Measurements from ENCODE around the gene SLC17A5.
A peak's percentile ranks its signal among the peaks of the same experiment; 100 is the strongest.
"Not testable (repeated sequence)": the region's sequence is repeated elsewhere in the genome, so short reads cannot be mapped to it uniquely, and the experiment has no call there.

The SLC17A5 gene

DNA sequence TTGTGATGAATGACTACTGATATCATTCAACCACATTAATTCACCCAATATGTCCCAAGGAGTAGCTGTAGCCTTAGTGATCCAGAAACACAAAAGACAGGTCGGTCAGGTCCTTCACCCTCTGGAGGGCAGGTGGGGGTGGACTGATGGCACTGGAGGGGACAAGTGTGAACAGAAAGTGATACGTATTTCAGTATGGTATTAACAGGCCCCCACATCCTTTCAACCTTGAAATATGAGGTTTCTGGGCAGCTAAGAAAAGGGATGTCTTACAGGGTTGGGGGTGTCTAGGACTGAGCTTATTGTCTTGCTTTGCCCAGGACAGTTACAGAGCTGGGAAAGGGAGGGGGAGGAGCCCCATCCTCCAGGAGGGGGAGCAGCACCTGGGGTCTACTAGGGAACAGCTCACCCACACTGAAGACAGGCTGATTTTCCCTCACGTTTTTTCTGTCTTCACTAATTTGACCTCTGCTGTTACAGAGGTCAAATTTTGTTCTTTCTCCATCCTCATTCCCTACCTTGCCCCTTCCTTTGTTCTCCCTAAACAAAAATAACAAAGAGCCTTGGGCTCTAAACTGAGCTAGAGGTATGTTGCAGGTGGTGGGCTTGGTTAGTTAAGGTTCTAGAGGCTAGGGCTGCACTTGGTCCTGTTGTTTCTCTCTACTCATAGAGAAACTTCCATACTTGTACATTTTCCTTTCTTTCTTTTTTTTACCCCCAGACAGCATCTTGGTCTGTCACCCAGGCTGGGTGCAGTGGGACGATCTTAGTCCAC is 95.0 kb downstream of the SLC17A5 start:
- Histone ChIP-seq H3K36me3 (replicated peaks; ENCODE audit: low read depth, low read length) (no peaks in the 10 kb centered on the region), H2AFZ (ENCODE audit: low read depth, low read length) (peak overlapping the region; percentile 9; the same call in 1 of the 2 replicates), H4K20me1 (ENCODE audit: insufficient read depth, low read length) (no peaks in the 10 kb centered on the region), H3K4me2 (ENCODE audit: low read length) (peak overlapping the region; percentile 6; the same call in 1 of the 2 replicates), H3K4me3 (ENCODE audit: low read length) (no peak overlapping the region), H3K27ac (ENCODE audit: low read length) (no peak overlapping the region), H3K9me3 (ENCODE audit: insufficient read depth, low read length) (no peaks in the 10 kb centered on the region), H3K27me3 (ENCODE audit: low read depth, low read length) (no peaks in the 10 kb centered on the region), H3K79me2 (ENCODE audit: low read length) (no peaks in the 10 kb centered on the region), H3K9ac (ENCODE audit: low read length) (no peak overlapping the region), H3K4me1 (ENCODE audit: low read length) (peaks cover 39% of the 10 kb centered on the region)
- TF ChIP-seq, protein P1, sequence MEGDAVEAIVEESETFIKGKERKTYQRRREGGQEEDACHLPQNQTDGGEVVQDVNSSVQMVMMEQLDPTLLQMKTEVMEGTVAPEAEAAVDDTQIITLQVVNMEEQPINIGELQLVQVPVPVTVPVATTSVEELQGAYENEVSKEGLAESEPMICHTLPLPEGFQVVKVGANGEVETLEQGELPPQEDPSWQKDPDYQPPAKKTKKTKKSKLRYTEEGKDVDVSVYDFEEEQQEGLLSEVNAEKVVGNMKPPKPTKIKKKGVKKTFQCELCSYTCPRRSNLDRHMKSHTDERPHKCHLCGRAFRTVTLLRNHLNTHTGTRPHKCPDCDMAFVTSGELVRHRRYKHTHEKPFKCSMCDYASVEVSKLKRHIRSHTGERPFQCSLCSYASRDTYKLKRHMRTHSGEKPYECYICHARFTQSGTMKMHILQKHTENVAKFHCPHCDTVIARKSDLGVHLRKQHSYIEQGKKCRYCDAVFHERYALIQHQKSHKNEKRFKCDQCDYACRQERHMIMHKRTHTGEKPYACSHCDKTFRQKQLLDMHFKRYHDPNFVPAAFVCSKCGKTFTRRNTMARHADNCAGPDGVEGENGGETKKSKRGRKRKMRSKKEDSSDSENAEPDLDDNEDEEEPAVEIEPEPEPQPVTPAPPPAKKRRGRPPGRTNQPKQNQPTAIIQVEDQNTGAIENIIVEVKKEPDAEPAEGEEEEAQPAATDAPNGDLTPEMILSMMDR (IDR thresholded peaks at IDR 0.05; ENCODE audit: low read depth, low read length), result no peak
- no peak for TF ChIP-seq EZH2phosphoT487 (IDR thresholded peaks at IDR 0.05; ENCODE audit: low read depth)

DNA sequence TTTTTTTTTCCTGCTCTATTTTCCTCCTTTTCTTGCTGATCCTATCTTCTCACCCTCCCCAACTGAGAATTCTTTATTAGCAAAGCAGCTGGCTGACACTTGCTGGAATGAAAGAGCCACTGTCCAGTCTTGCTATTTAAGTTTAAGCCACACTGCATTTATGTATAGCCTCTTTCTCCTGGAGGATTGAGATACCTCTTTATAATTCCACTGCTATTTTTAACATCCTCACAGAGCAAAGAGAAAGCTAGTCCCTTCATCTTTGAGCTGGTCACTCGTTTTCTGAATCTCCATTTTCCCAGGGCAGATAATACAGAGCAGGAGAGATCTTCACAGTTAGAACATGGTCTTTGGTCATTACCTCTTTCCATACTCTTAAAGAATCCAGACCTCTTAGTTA is 97.0 kb downstream of the SLC17A5 start:
- H3K27ac ChIP-seq (ENCODE audit: low read length), result no peak overlapping the region
- no peak for TF ChIP-seq EZH2phosphoT487 (IDR thresholded peaks at IDR 0.05; ENCODE audit: low read depth)
- TF ChIP-seq, protein P1 (IDR thresholded peaks at IDR 0.05; ENCODE audit: low read depth, low read length), result no peak
- H3K9me3 ChIP-seq (ENCODE audit: insufficient read depth, low read length), result no peaks in the 10 kb centered on the region
- H3K79me2 ChIP-seq (ENCODE audit: low read length), result no peaks in the 10 kb centered on the region
- H3K4me2 ChIP-seq (ENCODE audit: low read length), result no peak overlapping the region
- no peaks in the 10 kb centered on the region for H4K20me1 ChIP-seq (ENCODE audit: insufficient read depth, low read length)
- peaks cover 39% of the 10 kb centered on the region for H3K4me1 ChIP-seq (ENCODE audit: low read length)
- H3K27me3 ChIP-seq (ENCODE audit: low read depth, low read length), result no peaks in the 10 kb centered on the region
- H3K4me3 ChIP-seq (ENCODE audit: low read length), result no peak overlapping the region
- no peak overlapping the region for H2AFZ ChIP-seq (ENCODE audit: low read depth, low read length)
- H3K9ac ChIP-seq (ENCODE audit: low read length), result no peak overlapping the region
- no peaks in the 10 kb centered on the region for H3K36me3 ChIP-seq (replicated peaks; ENCODE audit: low read depth, low read length)

DNA sequence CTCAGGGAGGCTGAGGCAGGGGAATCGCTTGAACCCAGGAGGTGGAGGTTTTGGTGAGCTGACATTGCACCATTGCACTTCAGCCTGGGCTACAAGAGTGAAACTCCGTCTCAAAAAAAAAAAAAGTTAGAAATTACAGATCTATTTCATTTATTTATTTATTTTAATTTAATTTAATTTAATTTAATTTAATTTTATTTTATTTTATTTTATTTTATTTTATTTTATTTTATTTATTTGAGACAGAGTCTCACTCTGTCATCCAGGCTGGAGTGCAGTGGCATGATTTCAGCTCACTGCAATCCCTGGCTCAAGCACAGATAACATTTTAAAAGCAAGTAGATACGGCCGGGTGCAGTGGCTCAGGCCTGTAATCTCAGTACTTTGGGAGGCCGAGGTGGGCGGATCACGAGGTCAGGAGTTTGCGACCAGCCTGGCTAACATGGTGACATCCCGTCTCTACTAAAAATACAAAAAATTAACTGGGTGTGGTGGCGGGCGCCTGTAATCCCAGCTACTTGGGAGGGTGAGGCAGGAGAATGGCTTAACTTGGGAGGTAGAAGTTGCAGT is 98.3 kb downstream of the SLC17A5 start:
- H3K4me1 ChIP-seq (ENCODE audit: low read length), result peaks cover 29% of the 10 kb centered on the region
- H4K20me1 ChIP-seq (ENCODE audit: insufficient read depth, low read length); H3K27ac ChIP-seq (ENCODE audit: low read length); H3K36me3 ChIP-seq (replicated peaks; ENCODE audit: low read depth, low read length); H3K4me3 ChIP-seq (ENCODE audit: low read length); H3K79me2 ChIP-seq (ENCODE audit: low read length); H3K9me3 ChIP-seq (ENCODE audit: insufficient read depth, low read length); H2AFZ ChIP-seq (ENCODE audit: low read depth, low read length); H3K4me2 ChIP-seq (ENCODE audit: low read length); H3K9ac ChIP-seq (ENCODE audit: low read length); H3K27me3 ChIP-seq (ENCODE audit: low read depth, low read length): not testable (repeated sequence)

DNA sequence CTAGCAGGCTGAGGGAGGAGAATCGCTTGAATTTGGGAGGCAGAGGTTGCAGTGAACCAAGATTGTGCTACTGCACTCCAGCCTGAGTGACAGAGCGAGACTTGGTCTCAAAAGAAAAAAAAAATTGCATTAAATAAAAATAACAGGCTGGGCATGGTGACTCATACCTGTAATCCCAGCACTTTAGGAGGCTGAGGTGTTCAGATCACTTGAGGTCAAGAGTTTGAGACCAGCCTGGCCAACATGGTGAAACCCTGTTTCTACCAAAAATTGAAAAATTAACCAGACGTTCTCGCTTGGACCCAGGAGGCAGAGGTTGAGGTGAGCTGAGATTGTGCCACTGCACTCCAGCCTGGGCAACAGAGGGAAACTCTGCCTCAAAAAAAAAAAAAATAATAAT is 102.7 kb downstream of the SLC17A5 start:
- not testable (repeated sequence) for H3K9me3 ChIP-seq (ENCODE audit: insufficient read depth, low read length); H3K36me3 ChIP-seq (replicated peaks; ENCODE audit: low read depth, low read length); H3K4me2 ChIP-seq (ENCODE audit: low read length); H3K9ac ChIP-seq (ENCODE audit: low read length); H2AFZ ChIP-seq (ENCODE audit: low read depth, low read length); H3K4me1 ChIP-seq (ENCODE audit: low read length); H3K27ac ChIP-seq (ENCODE audit: low read length); H4K20me1 ChIP-seq (ENCODE audit: insufficient read depth, low read length); H3K79me2 ChIP-seq (ENCODE audit: low read length); H3K27me3 ChIP-seq (ENCODE audit: low read depth, low read length); H3K4me3 ChIP-seq (ENCODE audit: low read length)
